NT2/D1 (cell line): ENCODE data around the gene HSPA1A.
"Not testable (repeated sequence)": the region's sequence is repeated elsewhere in the genome, so short reads cannot be mapped to it uniquely, and the experiment has no call there.

ENCODE experiments used
- DNase-seq: peaks from one replicate; pipeline ENCODE4 v3.0.0-alpha.2; 2011; ENCODE audit warnings: low read depth, low spot score
- H3K27me3 ChIP-seq: 2 replicates; pipeline ENCODE4 v1.6.0; 2011; ENCODE audit warnings: mild to moderate bottlenecking; ENCODE audit not compliant: insufficient read length, insufficient read depth
- H3K36me3 ChIP-seq: 2 replicates; pipeline ENCODE4 v1.6.1; 2011; ENCODE audit warnings: mild to moderate bottlenecking, low read length, mixed read lengths; ENCODE audit not compliant: insufficient read depth, insufficient read length
- H3K4me1 ChIP-seq: 2 replicates; pipeline ENCODE4 v1.5.1; 2011; ENCODE audit not compliant: insufficient read depth, insufficient read length
- H3K4me3 ChIP-seq: 2 replicates; pipeline ENCODE4 v1.5.1; 2011; ENCODE audit warnings: low read depth; ENCODE audit not compliant: insufficient read length
- H3K9ac ChIP-seq: 2 replicates; pipeline ENCODE4 v1.6.0; 2011; ENCODE audit warnings: low read depth; ENCODE audit not compliant: insufficient read length
- H3K9me3 ChIP-seq: 2 replicates; pipeline ENCODE4 v1.5.1; 2011; ENCODE audit warnings: mild to moderate bottlenecking, low read length; ENCODE audit not compliant: insufficient read depth
- SUZ12 ChIP-seq: IDR thresholded peaks from 2 replicates; pipeline ENCODE4 v1.6.1; 2011; ENCODE audit not compliant: insufficient read length, insufficient read depth; ENCODE audit errors: extremely low read depth
- YY1 ChIP-seq: IDR thresholded peaks from 2 replicates; pipeline ENCODE4 v1.6.1; 2011; ENCODE audit not compliant: insufficient read length, insufficient read depth
- ZNF274 ChIP-seq: IDR thresholded peaks from 2 replicates; pipeline ENCODE4 v1.6.1; 2011; ENCODE audit warnings: mild to moderate bottlenecking, low read depth, low read length

The HSPA1A gene

GRCh38 chr6:31785475-31785874 lies 29.9 kb upstream of the HSPA1A start:
- no peak for DNase-seq
- Histone ChIP-seq H3K9ac (no peak overlapping the region), H3K36me3 (peaks cover 71% of the 10 kb centered on the region), H3K4me1 (no peaks in the 10 kb centered on the region), H3K4me3 (no peak overlapping the region), H3K27me3 (no peaks in the 10 kb centered on the region), H3K9me3 (no peaks in the 10 kb centered on the region)
- TF ChIP-seq YY1 (no peak), ZNF274 (no peak), SUZ12 (no peak)

GRCh38 chr6:31791324-31792089 lies 23.8 kb upstream of the HSPA1A start:
- no peaks in the 10 kb centered on the region for H3K27me3 ChIP-seq
- DNase-seq, result no peak
- no peak overlapping the region for H3K4me3 ChIP-seq
- peaks cover 2% of the 10 kb centered on the region for H3K4me1 ChIP-seq
- TF ChIP-seq SUZ12 (no peak), YY1 (no peak), ZNF274 (no peak)
- H3K9me3 ChIP-seq, result no peaks in the 10 kb centered on the region
- peaks cover 40% of the 10 kb centered on the region for H3K36me3 ChIP-seq
- no peak overlapping the region for H3K9ac ChIP-seq

- Histone ChIP-seq H3K4me1 (peaks cover 2% of the 10 kb centered on the region), H3K4me3 (no peak overlapping the region), H3K9ac (no peak overlapping the region), H3K27me3 (no peaks in the 10 kb centered on the region), H3K36me3 (peaks cover 37% of the 10 kb centered on the region), H3K9me3 (no peaks in the 10 kb centered on the region)
- no peak for DNase-seq
- TF ChIP-seq SUZ12 (no peak), YY1 (no peak), ZNF274 (no peak)
These were observed 23.3 kb upstream of the HSPA1A start for GRCh38 chr6:31792090-31792374.

GRCh38 chr6:31792761-31793171 lies 22.6 kb upstream of the HSPA1A start:
- Histone ChIP-seq H3K36me3 (peaks cover 41% of the 10 kb centered on the region), H3K27me3 (no peaks in the 10 kb centered on the region), H3K4me1 (peaks cover 2% of the 10 kb centered on the region), H3K4me3 (no peak overlapping the region), H3K9me3 (no peaks in the 10 kb centered on the region), H3K9ac (no peak overlapping the region)
- TF ChIP-seq YY1 (no peak), SUZ12 (no peak), ZNF274 (no peak)
- no peak for DNase-seq

- peak overlapping the region; percentile 97 for H3K9ac ChIP-seq
- peak overlapping the region; percentile 94 for H3K4me3 ChIP-seq
- not testable (repeated sequence) for DNase-seq, H3K9me3 ChIP-seq, H3K4me1 ChIP-seq, H3K27me3 ChIP-seq
- H3K36me3 ChIP-seq, result peaks cover 47% of the 10 kb centered on the region
These were observed 21.5 kb upstream of the HSPA1A start for GRCh38 chr6:31793927-31794245.

GRCh38 chr6:31794294-31794865 lies 21.0 kb upstream of the HSPA1A start:
- H3K4me1 ChIP-seq, result peaks cover 2% of the 10 kb centered on the region
- TF ChIP-seq SUZ12 (no peak), ZNF274 (no peak), YY1 (no peak)

GRCh38 chr6:31794866-31795615 lies 20.3 kb upstream of the HSPA1A start:
- TF ChIP-seq YY1 (no peak), SUZ12 (no peak), ZNF274 (no peak)
- H3K9ac ChIP-seq, result peak overlapping the region; percentile 97
- DNase-seq, result no peak
- H3K9me3 ChIP-seq, result no peaks in the 10 kb centered on the region
- H3K27me3 ChIP-seq, result no peaks in the 10 kb centered on the region
- peak overlapping the region; percentile 94 for H3K4me3 ChIP-seq
- peaks cover 49% of the 10 kb centered on the region for H3K36me3 ChIP-seq
- peaks cover 2% of the 10 kb centered on the region for H3K4me1 ChIP-seq

More at GRCh38 chr6:31794294-31794865, 21.0 kb upstream of the HSPA1A start:
- H3K9ac ChIP-seq, result peak overlapping the region; percentile 97
- H3K9me3 ChIP-seq, result no peaks in the 10 kb centered on the region
- H3K27me3 ChIP-seq, result no peaks in the 10 kb centered on the region
- peaks cover 48% of the 10 kb centered on the region for H3K36me3 ChIP-seq
- DNase-seq, result no peak
- H3K4me3 ChIP-seq, result peak overlapping the region; percentile 94
